Activated CD8-positive, alpha-beta memory T cell treated with anti-CD3 and anti-CD28 coated beads for 36 hours (primary cell): ENCODE data around the gene PEAK1. TPM values are rescaled to one million over a fixed set of nuclear protein-coding genes. Genes with fewer than 3 reads are reported as not detected.

Experiments used
- CTCF ChIA-PET: fragments of 350-600 bp; sonication (Branson Sonifier 250); formaldehyde crosslinking; loops from one replicate; lab custom pipeline; 2021; ENCODE audit warnings: antibody characterized with exemption; lab: Charles Lee
- POLR2A ChIA-PET: fragments of 350-600 bp; sonication (Branson Sonifier 250); formaldehyde crosslinking; loops from one replicate; lab custom pipeline; 2021; ENCODE audit warnings: antibody characterized with exemption; lab: Charles Lee
- total RNA-seq, 2 experiments: library from RNA; stranded (reverse); gene quantifications; one replicate each; pipeline ENCODE4 v1.2.3, GENCODE V29; 2021

PEAK1 gene
- total RNA-seq, 2 experiments from 2014 or later: 27.8 to 30.5 TPM

DNA sequence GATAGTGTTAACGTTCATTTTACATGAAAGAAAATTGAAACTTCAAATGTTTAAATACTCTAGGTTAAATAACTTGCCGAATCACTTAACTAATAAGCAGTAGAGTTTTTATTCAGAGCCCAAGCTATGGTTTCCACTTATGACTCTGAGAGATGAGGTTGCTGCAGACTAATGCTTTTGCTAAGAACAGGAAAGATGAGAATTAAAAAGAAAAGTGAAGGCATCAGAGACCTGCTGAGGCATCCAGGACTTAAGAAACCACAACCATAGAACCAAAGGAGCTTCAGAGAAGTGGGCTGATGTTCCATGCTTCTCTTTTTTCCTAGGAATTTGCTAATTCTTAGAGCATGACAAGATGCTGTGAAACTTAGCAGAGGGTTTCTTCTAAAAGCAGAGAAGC, 10.3 kb upstream of the PEAK1 start:
- POLR2A ChIA-PET: interaction anchor here (0.6 to 1.3 kb wide), 4 partner anchors 9 to 1371 kb away, joined by 4 to 8 read pairs (median 5); partner anchors contain the start of genes HMG20A and TMEM266
- CTCF ChIA-PET: interaction anchor here (0.5 to 1.0 kb wide), 5 partner anchors 9 to 530 kb away, joined by 3 to 4 read pairs (median 3); no protein-coding TSS in a partner anchor

DNA sequence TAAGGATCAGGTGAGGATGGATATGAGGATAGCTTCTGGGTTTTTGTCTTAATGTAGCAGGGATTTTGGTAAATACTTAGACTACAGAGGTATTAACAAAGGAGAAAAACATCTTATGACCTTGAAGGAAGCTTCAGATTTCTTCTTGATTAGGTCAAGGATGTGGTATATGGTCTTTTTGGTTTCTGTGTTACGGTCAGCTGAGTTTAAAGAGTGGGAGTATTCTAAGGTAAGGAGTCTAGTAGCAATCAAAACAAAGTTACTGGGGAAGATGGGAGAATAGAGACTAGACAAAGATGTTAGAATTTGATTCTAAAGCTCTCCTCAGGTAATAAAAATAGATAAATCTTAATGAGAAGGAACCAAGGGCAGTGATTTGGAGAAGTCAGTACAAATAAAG, 7.0 kb upstream of the PEAK1 start:
- CTCF ChIA-PET: interaction anchor here (0.9 kb wide), 1 partner anchor 116 kb away, joined by 4 read pairs; no protein-coding TSS in a partner anchor
- POLR2A ChIA-PET: no interaction called here

DNA sequence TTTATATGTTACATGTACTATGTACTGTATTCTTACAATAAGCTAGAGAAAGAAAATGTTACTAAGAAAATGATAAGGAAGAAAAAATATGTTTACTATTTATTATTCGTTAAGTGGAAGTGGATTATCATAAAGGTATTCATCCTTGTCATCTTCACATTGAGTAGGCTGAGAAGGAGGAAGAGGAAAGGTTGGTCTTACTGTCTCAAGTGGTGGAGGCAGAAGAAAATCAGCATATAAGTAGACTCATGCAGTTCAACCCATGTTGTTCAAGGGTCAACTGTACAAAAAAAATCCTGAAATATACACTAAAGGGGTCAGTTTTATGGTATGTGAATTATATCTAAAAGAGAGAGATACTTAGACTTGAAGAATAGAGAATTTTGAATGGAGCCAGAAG, 6.5 kb upstream of the PEAK1 start:
- ChIA-PET POLR2A (no interaction called here), CTCF (no interaction called here)

DNA sequence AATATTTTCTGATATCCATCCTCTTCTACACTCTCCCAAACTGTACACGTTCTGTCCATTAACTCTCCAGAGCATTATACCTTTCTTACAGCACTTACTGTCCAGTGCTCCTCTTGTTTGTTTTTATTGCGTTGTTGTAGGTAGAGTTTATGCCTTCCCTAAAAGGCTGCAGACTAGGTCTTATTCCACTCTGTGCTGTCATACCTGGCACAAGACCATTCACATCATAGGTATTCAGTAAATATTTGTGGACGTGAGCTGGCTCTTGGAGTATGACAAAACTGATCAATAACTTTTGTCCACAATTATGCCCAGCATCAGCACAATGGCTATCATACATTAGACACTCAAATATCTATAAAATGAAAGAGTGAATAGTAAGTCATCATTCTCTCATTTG, 5.2 kb upstream of the PEAK1 start:
- POLR2A ChIA-PET: no interaction called here
- CTCF ChIA-PET: interaction anchor here (0.9 kb wide), 1 partner anchor 451 kb away, joined by 3 read pairs; no protein-coding TSS in a partner anchor

DNA sequence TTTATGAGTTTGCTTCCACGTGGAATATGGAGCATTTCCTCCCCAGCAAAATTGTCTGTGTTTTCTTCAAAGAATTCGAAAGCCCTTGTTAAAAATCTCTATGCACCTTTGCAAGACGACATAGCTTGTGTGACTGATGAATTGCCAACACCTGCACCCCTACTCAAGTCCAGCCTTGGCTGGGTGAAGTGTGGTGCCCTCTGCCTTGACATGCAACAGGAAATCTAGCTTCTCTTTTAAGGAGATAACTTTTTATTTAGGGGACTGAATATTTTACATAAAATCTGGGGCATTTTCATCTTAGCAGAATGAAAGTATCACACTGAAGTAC, 1.4 kb upstream of the PEAK1 start:
- CTCF ChIA-PET: interaction anchor here (1.2 kb wide), 2 partner anchors 9 to 12 kb away, joined by 3 to 5 read pairs; no protein-coding TSS in a partner anchor
- POLR2A ChIA-PET: interaction anchor here (1.2 kb wide), 1 partner anchor 9 kb away, joined by 4 read pairs; no protein-coding TSS in a partner anchor

DNA sequence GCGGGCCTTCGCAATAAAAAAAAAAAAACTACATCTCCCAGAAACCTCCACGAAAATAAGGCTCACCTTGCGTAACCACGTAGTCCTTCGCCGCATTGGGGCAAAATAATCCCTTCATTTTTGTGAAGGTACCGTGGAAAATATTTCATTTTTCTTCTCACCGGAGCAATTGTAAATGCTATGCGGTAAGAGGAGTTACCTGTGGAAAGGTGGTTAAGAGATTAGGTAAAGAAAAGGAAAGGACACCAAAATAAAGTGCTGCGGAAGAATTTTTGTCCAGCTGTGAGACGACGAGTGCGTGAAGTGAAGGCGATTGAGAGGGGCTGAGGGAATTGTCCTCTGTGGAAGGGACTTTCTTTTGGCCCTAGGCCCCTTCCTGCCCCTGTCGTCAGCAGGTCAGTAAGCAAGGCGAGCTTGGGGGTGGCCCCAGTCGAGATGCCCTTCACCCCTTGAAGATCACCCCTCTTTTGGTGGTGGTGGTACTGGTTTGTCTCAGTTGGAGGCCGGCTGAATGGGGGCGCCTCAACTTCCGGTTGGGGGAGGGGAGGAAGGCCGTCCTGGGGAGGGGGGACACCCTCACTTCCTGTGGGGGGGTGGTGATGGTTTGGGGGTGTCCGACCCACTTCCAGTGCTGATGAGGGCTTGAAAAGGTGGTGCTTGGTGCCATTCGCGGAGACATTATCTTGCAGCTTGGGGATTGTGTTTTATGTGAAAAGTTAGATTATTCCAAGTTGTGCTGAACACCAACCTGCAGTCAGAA, 886 bp upstream of the PEAK1 start, which contains the start of gene HMG20A:
TSS of gene HMG20A (plus strand) at position 279 of the 760 bp plus-strand sequence. CDS start 37,520 bp downstream, outside the sequence.
- ChIA-PET CTCF (interaction anchor here (0.6 to 1.2 kb wide), 3 partner anchors 9 to 879 kb away, joined by 3 to 5 read pairs (median 3); partner anchors contain the start of gene SKIC8), POLR2A (interaction anchor here (1.2 kb wide), 1 partner anchor 10 kb away, joined by 4 read pairs; no protein-coding TSS in a partner anchor)

DNA sequence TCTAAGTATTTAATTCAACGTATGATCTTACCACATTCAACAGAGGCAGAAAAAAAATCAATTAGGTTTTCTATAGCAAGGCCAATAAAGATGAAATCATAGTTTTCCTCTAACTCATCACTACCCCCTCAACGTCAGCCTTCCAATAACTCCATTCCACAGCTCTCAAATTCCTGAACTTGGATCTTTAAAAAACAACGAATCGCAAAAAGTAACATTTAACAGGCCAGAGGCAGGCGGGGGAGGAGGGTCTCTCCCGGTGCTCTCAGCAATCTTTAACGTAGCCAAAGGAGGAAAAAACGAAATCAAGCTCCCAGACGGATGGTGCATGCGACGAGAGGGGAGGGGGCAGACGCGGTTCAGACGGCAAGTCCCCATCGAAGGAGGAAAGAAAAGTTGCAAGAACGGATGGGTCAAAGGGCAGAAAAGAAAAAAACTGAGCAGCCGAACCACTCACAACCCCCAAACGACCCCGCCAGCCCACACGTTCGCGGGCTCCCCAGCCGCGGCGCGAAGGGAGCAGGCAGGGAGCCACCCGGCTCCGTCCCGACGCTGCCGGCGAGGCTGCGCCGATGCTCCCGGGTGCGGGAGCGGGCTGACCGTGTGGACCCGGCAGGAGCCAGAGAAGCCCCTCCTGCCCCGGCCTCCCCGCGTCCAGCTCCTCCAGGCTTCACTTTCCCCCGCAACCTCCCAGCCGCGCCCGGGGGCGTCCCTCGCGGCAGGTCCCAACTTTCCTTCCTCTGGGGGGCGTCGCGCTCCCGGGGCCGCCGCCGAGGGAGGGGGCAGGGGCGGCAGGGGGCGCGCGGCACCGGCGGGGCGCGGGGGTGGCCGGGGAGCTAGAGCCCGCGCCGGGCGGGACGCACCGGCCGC, 703 bp downstream of the PEAK1 start:
- ChIA-PET POLR2A (interaction anchor here (0.6 to 2.0 kb wide), 3 partner anchors 10 to 425 kb away, joined by 3 to 8 read pairs (median 7); no protein-coding TSS in a partner anchor), CTCF (interaction anchor here (0.7 to 1.6 kb wide), 4 partner anchors 9 to 238 kb away, joined by 3 to 8 read pairs (median 3); no protein-coding TSS in a partner anchor)

DNA sequence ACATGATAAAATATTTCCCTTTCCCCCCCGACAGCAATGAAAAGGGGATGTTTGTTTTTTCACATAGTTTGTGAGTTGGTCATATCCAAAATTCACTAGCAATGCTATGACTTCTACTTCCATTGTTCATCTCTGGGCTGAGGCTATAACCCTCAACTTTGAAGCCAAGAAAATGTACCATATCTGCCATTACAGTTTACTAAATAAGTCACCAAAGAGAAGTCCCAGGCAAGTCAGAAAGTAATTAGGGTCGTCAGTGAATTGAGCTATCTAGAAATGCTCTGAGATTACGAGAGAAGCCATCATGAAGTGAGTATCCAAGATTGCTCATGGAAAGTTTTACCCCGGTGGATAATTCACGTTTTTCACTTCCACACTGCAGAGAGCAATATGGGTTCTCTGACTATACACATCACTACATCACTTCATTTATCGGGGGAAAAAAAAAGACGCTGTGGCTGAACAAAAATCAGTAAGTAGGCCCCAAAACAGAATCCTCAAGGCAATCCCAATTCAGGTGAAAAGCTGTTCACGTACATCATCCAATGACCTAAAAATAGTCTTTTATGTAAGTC, 1.4 kb downstream of the PEAK1 start:
- CTCF ChIA-PET: interaction anchor here (1.1 to 1.6 kb wide), 2 partner anchors 8 to 15 kb away, joined by 3 to 8 read pairs; no protein-coding TSS in a partner anchor
- POLR2A ChIA-PET: interaction anchor here (1.9 to 2.0 kb wide), 2 partner anchors 9 to 12 kb away, joined by 7 to 8 read pairs; no protein-coding TSS in a partner anchor

DNA sequence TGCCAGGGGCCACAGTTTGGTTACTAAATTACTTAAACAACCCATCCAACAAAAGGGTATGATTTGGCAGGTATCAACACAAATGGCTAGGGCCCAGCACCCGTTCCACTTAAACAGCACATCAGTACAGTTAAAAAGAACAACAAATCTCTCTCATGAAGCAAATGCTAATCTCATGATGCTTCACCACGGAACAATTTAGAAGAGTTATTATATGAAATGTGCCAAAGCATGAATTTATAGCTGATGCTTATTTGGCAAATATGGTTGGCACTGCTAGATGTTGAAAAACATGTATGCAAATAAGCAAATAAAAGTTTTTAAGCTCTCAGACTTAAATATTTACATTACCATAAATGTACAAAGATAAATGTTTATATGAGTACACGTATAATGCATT, 2.3 kb downstream of the PEAK1 start:
- CTCF ChIA-PET: no interaction called here

DNA sequence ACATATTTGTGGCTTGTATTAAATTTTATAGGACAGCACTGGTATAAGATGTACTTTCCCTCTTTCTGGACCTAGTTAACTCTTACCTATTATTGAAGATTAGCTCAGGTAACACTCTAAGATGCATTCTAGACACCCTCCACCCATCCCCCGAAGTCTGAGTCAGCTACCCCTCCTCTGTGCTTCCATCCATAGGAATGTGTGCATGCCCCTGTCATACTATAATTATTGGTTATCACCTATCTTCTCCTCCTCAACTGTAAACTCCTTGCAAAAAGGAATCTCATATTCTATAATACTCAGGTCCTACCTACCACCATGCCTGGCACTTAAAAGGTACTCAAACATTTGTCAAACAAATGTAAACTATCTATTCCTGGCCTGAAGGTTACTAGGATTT, 3.0 kb downstream of the PEAK1 start:
- CTCF ChIA-PET: interaction anchor here (0.6 kb wide), 1 partner anchor 118 kb away, joined by 4 read pairs; no protein-coding TSS in a partner anchor
- POLR2A ChIA-PET: no interaction called here

More for the DNA sequence above, 2.3 kb downstream of the PEAK1 start:
- POLR2A ChIA-PET: interaction anchor here (2.0 kb wide), 1 partner anchor 8 kb away, joined by 7 read pairs; no protein-coding TSS in a partner anchor

DNA sequence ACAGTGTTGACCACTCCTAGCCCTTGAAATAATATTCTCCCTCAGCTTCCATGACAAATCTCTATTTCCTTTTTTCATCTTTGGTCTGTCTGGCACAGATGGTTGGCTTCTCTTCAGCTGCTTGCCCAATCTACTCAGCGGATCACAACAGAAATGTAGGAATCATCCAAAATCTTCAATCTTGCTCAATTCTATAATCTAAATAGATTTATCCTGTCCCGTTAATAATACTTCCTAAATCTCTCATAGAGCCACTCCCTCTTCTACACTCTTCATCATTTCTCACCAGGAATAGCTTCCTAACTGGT, 3.8 kb downstream of the PEAK1 start:
- ChIA-PET POLR2A (no interaction called here), CTCF (no interaction called here)

DNA sequence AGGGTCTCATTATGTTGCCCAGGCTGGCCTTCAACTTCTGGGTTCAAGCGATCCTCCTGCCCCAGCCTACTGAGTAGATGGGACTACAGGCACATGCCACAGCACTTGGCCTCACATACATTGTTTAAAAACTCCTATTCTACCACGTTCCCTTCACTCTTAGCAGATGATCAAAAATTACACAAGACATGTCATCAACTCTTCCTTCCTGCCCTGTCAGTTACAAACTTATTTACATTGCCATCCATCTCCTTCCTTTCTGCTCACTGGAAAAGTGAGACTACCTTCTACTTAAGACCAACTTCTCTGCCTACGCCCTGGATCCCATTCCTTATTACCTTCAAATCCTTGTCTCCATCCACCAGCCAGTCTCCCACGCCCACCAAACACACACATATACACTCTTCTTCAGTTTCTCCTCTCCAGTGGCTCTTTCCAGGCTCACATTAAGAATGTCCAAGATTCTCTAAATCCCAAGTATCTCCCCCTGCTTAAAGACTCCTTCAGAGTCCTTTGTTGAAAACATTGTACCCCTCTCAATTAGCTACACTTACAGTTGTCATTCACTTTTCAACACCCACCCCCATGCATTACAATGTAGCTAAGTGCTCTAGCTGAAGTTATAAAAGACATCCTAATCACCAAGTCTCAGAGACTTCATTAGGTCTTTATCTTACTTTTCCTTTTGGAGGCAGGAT, 4.3 kb downstream of the PEAK1 start:
- POLR2A ChIA-PET: no interaction called here

DNA sequence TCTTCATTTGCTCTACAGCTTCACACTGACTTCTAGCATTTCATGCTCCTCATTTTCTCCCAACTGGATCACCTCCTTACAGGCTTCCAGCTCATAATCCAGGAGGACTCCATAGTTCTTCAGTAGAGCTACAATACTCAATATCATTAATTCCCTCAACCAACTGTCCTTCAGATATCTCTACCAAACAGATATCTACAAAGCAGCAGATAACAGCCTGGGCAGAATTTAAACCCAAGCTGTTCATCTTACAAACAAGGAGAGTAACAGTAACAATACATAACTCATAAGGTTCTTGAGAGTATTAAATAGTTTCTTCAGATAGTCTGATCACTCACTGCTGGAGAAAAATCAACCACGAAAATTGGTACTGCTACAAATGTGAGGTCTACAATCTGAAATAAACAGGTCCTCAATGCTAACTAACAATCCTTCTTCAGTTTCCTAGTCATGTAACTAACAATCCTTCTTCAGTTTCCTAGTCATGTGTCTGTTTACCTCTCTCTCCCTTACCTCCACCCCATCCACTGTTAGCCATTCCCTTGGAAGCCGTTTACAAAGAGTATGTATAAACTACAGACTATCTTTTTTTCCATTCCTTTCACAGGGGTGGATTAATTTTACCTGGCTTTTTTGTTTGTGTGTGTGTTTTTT, 5.0 kb downstream of the PEAK1 start:
- CTCF ChIA-PET: interaction anchor here (0.8 kb wide), 1 partner anchor 9 kb away, joined by 3 read pairs; no protein-coding TSS in a partner anchor
- POLR2A ChIA-PET: no interaction called here

More for the DNA sequence above, 4.3 kb downstream of the PEAK1 start:
- CTCF ChIA-PET: interaction anchor here (0.8 kb wide), 1 partner anchor 10 kb away, joined by 3 read pairs; no protein-coding TSS in a partner anchor

DNA sequence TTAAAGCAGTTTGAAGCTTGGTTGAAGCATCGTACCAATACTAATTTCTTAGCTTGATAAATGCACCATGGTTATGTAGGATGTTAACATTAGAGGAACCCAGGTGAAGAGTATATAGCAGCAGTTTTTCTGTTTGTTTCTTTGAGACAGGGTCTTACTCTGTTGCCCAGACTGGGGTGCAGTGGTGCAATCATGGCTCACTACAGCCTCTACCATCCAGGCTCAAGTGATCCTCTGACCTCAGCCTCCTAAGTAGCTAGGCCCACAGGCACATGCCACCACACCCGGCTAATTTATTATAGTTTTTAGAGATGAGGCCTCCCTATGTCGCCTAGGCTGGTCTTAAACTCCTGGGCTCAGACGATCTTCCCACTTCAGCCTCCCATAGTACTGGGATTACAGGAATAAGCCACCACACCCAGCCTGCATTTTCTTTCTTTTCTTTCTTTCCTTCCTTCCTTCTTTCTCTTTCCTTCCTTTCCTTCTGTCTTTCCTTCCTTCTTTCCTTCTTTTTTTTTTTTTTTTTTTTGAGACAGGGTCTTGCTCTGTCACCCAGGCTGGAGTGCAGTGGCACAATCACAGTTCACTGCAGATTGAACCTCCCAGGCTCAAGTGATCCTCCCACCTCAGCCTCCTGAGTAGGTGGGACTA, 6.1 kb downstream of the PEAK1 start:
- ChIA-PET CTCF (no interaction called here), POLR2A (no interaction called here)

DNA sequence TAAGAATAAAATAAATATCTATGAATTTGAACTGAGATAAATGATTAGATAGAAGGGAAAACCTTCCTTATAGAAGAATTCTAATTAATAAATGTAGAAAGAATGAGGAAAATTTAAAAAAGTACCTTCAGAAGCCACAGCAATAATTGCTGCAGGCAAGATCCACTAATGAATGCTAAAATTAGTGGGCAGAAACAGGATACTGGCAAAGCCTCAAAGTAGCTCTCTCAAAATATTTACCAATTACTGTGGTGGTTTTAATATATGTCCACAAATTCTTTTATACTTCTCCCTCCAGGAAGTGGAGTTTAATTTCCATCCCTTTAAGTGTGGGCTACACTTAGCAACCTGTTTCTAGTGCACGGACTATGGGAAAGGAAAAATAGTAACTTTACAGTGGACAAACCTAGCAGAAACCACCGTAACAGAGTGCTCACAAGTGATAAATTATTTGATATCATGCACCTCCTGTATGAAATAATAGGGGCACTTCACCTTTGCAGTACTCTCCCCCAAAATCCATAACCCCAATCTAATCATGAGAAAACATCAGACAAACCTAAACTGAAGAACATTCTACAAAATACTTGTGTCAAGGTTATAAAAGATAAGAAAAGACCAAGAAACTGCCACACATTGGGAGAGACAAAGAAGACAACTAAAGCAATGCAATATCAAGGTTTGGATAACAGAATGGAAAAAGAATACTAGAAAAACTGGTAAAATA, 6.8 kb downstream of the PEAK1 start:
- POLR2A ChIA-PET: no interaction called here
- CTCF ChIA-PET: no interaction called here

DNA sequence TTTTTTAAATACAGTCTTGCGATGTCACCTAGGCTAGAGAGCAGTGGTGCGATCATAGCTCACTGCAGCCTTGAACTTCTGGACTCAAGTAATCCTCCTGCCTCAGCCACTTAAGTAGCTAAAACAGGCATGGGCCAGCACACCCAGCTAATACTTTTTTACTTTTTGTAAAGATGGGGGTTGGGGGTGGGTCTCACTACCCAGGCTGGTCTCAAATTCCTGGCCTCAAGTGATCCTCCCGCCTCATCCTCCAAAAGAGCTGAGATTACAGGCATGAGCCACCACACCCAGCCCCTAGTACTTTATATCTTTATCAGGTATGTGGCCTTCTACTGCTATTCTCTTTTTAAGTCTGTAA, 8.3 kb downstream of the PEAK1 start:
- POLR2A ChIA-PET: no interaction called here
- CTCF ChIA-PET: interaction anchor here (0.6 kb wide), 1 partner anchor 252 kb away, joined by 3 read pairs; no protein-coding TSS in a partner anchor
